GM19452 (cell line): ENCODE measurements around the gene NEB.
"Not testable (repeated sequence)": the region's sequence is repeated elsewhere in the genome, so short reads cannot be mapped to it uniquely, and the experiment has no call there.

ENCODE experiments used
- ATAC-seq: cut with Tn5 transposase; IDR thresholded peaks from one replicate; pipeline ENCODE4 v1.9.1; 2021; ENCODE audit not compliant: unreplicated experiment

Gene NEB

DNA sequence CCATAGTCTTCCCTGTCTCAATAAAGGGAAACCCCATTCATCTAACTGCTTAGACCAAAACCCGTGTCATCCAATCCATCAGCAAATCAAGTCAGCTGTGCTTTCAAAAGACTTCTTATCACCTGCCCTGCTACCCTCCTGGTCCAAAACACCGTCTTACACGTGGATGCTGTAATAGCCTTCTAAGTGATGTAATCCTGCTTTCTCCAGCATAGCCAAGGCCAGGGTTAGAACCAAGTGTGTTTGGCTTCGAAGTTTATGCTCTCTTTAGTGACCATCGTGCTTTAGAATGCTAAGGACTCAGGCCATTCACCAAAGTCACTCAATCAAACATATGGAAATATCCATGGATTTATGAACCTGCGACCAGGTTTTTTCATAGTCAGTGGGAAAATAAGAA, 25.5 kb downstream of the NEB start:
- ATAC-seq, result no peak

DNA sequence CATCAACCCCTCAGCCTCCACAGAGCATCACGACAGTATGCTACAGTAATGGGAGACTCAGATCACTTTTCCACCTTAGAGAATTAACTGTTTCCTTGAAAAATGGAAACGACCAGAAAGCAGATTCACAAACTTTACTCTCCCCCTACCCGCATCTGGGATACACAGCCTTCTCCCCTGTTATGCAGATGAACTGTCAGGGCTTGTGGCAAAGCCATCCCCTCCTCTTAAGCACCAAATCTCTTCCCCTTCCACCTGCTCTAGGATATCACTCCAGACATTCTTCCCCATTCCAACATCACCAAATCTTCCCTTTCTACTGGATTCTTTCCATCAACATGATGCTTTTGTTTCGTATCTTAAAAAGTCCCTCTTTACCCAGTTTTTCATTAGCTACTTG, 26.4 kb downstream of the NEB start:
- no peak for ATAC-seq

DNA sequence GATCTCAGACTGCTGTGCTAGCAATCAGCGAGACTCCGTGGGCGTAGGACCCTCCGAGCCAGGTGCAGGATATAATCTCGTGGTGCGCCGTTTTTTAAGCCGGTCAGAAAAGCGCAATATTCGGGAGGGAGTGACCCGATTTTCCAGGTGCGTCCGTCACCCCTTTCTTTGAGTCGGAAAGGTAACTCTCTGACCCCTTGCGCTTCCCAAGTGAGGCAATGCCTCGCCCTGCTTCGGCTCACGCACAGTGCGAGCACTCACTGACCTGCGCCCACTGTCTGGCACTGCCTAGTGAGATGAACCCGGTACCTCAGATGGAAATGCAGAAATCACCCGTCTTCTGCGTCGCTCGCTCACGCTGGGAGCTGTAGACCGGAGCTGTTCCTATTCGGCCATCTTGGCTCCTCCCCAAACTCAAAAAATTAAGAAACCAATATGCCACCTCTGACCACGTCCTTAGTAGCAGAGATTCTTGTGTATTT, 29.8 kb downstream of the NEB start:
- ATAC-seq, result not testable (repeated sequence)

DNA sequence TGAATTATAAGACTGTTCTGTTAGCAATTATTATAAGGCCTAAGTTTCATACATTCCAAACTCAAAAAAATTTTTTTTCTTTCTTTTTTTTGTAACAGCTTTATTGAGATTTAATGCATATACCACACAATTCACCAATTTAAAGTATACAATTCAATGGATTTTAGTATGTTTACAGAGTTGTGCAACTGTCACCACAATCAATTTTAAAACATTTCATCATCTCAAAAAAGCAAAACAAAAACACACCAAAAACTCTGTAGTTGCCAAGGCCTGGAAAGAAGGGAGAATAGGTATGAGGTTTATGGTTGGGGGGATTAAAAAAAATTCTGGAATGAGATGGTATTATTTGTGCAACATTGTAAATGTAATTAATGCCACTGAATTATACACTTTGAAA, 36.1 kb downstream of the NEB start:
- ATAC-seq, result not testable (repeated sequence)

DNA sequence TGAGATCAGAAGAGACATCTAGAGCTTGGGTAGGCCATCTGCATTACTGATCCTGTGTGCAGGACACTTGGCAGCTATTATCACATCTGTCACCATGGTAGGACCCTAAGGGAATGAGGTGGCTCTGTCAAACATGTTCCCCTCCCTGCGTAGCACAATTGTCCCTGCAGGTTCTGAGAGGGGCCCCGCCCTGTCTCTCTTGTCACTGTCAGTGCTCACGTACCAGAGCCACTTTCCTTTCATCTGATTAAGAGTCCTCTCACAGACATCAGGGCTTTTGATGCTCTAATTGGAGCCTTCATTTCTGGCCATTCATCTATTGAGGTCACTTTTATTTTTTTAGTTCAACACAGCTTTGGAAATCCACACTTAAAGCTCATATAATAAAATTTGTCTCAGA, 38.5 kb downstream of the NEB start:
- no peak for ATAC-seq

DNA sequence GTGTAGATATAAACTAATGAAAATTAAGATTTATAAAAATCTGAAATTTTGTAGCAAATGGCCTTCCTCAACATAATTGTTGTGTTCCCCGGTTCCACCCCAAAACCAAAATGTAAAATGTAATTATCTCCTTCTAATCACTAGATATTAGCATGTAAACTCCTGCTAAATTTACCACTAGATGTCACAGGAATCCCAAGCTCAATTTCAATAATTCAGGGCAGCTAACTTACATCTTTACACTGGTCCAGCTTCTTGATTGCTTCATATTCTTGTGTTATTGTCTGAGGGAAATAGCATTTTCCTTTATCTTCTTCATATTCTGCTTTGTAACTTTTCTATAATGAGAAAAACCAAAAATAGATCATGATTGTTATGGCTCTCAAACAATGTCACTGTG, 42.6 kb downstream of the NEB start:
- no peak for ATAC-seq

DNA sequence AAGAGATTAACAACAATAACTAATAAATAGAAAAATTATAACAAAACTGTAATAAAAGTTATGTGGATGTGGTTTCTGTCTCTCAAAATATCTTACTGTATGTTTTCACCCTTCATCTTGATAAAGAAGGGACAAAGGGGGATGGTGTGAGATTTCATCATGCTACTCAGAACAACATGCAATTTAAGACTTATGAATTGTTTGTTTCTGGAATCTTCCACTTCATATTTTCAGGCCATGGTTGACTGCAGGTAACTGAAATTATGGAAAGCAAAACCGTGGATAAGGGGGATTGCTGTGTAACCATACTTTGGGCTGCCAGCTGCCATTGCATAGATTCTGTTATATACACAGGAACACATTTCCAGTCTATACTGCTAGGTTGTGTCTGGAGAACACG, 45.6 kb downstream of the NEB start:
- ATAC-seq, result no peak

DNA sequence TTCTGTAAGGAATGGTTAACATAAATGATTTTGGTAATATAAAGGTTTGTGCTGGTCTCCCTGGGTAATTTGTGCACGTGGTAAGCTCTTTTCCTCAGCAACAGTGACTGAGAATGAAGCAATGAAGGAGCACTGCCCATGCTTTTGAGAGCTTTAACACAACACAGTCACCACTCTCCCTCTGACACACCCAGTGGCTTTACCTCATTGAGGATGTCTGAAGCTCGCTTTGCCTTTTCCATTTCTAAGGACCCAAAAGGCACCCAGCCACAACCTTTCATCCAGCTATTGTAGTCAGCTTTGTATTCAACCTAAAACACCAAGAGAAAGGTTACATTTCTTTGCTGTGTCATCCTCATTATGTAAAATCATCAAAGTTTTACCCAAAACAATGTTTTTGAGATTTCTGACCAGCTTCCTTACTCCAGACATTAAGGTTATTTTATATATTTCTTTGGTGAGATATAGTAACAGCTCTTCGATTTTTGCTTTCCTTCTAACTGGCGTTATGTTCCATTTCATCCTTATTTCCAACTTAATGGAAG, 51.7 kb downstream of the NEB start:
- no peak for ATAC-seq

DNA sequence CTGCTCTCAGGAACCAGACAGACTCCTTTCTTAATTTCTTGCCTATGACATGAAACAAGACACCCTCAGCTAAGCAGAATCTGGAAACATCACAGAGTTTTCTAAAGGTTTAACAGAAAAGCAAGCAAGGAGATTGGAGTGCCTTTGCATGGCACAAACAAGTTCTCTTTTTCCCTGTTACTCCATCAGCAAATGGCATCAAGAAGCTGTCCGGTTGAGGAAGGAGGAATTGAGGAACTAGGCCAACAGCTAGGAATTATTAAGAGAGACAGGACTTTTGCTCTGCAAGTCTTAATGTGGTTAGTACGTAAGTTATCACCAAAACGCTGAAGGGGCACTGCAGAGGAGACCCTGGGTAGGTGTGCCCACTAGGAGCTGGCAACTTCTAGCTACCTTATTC, 53.2 kb downstream of the NEB start:
- no peak for ATAC-seq

DNA sequence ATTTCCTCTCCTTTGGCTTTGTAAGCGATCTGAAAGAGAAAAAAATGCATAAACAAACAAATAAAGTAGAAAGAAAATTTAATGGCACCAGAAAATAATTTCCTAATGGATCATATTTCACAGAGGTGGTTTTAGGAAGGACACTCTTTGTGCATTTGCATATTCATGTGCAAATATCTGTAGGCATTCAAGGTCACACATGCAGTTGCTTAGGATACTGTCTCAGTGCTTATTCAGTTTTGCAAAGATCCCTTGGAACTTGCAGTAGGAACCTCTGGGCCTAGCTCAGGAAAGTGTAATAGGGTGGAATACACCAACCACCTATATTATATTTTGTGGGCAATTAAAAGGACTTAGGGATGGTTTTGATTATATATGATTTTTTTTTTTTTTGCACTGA, 54.3 kb downstream of the NEB start:
- ATAC-seq, result no peak

DNA sequence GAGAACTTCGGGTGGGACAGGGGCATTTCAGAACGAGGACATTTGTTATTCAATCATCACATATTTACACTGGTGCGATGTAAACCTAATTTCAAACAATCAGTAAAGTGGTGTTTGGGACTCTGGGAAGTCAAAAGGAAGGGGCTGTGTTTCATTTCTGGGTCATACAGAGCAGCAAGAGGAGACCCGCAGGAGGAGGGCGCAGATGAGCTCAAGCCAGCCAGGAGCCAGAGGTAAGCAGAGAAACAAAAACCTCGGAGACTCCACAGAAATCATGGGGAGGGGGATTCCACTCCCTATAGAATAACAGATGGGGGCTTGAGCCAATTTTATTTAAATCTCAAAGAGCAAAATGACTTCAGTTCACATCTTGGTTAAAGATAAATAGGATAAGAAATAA, 55.4 kb downstream of the NEB start:
- ATAC-seq, result no peak

DNA sequence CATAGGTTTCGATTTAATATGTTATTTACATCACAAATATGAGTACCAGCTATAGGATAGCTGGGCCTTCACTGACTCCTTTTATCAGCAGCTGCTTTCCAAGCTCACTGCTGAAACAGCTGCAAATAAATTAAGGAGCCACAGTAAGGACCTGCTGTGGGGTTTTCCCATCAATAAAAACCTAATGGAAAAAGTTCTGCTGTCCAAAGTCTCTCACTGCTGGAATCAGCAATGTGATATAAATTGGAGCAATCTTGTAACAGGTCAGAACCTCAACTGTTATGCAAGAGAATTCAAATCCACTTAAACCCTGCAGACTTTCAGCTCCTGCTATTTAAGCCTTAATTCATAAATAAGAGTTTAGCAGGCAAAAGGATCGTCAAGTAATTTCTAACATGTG, 61.3 kb downstream of the NEB start:
- ATAC-seq, result no peak

DNA sequence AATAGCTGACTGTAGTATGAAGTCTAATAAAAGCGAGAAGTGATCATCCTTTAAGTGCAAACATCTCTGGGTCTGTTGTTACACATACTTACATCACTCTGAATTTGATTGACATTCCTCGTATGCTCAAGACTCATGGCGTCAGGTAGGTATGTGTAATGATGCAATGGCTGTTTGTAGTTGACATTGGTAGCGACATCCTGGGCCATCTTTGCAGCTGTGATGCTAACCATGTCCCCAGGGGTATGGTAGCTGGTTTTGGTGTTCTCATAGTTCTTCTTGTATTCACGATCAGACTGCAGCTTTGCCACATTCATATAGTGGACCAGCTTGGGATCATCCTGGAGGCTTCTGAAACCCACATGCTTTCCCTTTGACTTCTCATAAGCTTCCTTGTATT, 62.0 kb downstream of the NEB start:
- no peak for ATAC-seq

DNA sequence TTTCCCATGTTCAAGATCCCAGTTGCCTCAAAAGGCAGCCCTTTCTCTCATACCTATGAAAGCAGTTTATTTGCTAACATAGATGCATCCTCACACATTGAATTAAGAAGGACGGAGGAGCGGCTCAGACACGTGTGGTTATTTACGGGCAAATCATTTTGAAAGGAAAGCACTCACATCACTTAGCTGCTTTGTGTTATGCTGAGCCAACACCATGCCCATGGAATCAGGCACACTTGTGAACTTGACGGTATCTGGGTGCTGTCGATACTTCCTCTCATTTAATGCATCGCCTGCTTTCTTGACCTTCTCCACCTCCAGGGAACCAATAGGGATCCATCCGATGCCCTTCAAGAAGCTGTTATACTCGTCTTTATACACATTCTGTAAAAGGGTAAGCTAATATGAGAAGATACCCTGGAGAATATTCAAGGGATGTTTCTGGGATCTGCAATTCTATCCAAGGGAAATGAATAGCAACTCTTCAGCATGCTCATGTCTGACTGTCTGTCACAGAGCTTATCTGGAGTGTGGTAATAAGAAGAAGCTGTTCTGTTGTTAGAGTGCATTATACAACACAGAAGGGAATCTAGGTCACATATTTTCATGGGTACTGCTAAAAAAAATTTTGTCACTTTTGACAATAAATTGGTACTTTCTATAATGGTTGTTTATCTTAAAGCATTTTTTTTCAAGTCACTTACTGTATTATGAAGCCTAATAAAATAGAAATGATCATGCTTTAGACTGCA, 63.3 kb downstream of the NEB start:
- no peak for ATAC-seq

DNA sequence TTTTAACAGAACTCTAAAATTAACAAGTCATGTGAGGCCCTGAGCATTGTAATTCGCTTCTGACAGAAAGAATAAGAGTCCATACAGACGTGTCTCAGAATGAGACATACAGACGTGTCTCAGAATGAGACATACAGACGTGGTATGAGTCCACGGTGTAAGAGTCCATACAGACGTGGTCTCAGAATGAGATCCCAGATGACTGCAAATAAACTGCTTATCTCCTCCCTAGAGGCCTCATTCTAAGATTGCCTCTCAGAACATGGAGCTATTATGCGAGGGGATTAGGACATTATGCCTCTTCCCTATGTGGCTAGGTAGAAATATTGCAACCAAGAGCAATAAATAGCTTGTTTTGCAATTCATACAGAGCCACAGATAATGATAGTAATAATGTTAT, 63.9 kb downstream of the NEB start:
- ATAC-seq, result no peak

DNA sequence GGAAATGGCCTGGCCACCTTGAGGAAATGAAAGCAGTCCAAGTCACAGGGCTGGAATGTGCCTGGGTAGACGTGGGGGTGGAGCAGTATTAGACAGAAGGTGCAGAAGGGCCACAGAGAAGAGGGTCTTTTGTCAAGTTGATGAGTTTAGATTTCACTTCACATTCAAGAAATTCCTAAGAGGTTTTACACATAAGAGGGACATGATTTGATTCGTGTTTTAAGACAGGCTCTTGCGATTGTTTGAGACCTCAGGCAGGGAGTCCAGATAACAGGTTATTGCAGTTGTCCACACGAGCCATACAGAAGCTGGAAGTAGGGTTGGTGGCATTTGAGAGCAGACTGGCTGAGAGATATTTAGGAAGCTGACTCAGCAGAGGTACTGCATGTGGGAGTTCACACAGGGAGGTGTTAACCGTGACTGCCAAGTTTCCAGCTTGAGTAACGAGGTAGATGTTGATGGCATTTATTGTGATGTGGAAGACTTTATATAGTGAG, 64.6 kb downstream of the NEB start:
- no peak for ATAC-seq

DNA sequence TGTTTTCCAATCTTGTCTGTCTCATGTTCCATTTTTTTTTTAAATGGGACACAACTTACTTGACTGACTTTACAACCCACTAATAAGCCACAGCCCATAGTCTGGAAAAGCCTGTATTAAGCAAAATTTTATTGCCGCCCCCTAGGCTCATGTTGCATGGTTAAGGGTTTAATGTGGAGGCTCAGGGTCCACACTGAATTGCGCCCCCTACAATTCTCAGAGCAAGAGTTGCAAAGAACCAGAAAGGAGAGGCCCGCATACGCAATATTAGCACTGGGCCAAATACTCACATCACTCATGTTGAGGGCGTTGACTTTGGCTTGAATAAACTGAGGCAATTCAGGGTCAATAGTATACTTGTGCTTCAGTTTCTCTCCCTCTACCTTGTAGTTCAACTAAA, 65.5 kb downstream of the NEB start:
- ATAC-seq, result no peak

DNA sequence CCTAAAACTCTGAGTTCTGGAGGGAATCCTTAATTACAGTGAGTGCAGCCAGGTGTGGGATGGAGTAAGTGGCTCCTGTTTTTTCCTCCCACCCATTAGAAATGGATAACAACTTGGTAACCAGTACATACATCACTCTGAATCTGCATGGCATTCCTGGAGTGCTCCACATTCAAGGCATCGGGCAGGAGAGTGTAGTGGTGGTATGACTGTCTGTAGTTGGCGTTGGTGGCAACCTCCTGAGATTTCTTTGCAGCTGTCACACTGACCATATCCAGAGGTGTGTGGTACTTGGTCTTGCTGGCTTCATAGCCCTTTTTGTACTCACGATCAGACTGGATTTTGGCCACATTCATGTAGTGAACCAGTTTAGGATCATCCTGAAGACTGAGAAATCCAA, 68.3 kb downstream of the NEB start:
- no peak for ATAC-seq

DNA sequence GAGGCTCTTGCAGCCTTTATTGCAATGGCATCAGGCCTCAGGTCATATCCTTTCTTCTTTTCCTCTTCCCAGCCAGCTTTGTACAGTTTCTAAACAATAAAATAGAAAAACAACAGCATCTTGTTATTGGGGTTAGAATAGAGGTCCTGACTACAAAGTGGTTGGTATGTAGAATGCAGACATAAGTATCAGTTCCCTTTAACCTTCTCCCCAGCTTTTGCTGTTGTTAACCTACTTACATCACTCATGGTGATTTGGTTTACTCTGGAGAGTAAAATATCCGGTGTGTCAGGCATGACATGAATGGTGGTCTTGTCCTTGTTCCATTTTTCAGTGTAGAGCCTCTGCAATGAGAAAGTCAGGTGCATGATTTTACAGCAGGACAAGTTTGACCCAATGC, 69.8 kb downstream of the NEB start:
- no peak for ATAC-seq

DNA sequence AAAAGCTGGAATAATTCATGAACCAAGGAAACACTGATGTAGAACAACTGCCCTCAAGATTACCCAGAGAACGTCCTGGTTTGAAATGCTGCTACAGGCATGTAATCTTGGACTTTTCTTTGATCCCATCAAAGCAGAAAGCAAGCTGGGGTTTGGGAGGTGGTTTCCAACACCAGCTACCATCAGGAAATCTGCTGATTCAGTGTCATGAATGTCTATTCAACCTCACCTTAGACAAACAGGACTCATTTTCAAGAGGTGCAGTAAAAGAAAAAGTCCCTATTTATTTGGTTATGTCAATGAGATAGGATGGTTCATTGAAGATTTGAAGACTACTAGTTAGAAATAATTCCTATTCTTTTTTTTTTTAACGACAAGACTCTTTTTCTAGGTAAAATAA, 72.7 kb downstream of the NEB start:
- ATAC-seq, result no peak

DNA sequence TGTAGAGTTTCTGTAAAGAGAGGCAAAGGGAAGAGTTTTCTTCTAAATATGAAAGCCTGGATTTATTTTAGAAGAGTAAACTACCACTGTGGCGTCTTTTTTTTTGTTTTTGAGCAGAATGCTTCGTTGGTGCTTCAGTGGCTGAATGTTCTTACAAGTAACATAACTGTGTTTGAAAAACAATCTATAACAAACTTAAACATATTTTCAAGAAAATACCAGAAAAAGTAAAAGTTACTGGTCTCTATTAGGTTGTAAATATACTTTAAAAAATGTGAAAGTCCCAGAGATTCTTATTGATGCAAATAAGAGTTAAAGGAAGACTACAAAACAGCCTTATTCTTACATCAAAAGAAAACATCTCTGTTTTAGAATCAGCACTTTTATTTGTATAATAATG, 76.2 kb downstream of the NEB start:
- no peak for ATAC-seq

DNA sequence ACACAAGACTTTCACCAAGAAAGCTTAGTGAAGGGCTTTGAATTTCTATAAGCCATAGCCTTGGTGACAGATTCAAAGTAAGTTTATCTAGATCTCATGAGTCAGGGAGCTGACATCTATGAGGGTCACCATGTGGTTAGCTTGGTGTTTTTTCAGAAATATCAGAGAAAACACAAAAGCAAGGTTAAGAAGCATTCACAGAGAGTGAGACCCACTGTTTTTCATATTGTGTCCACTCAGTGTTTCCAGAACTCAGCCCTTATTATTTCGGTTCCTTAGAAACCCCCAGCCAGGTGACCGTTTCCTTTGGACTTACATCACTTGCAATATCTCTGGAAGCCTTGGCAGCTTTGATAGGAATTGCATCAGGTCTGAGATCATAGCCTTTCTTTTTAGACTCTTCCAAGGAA, 76.6 kb downstream of the NEB start:
- no peak for ATAC-seq
